Activated CD4-positive, alpha-beta T cell treated with anti-CD3 and anti-CD28 coated beads, Interleukin-2, amount 10 ng/mL, durations not matched to agents 7 days and 5 days (primary cell): ENCODE results near the gene HYI. TPM values are rescaled to one million over a fixed set of nuclear protein-coding genes. Genes with fewer than 3 reads are reported as not detected.
"Not testable (repeated sequence)": the region's sequence is repeated elsewhere in the genome, so short reads cannot be mapped to it uniquely, and the experiment has no call there.

Source experiments
- CTCF ChIA-PET: fragments of 350-600 bp; sonication (Branson Sonifier 250); formaldehyde crosslinking; loops from one replicate; lab custom pipeline; 2021; ENCODE audit warnings: antibody characterized with exemption; lab: Charles Lee
- POLR2A ChIA-PET: fragments of 350-600 bp; sonication (Branson Sonifier 250); formaldehyde crosslinking; loops from one replicate; lab custom pipeline; 2021; ENCODE audit warnings: antibody characterized with exemption; lab: Charles Lee
- DNase-seq: peaks from one replicate; pipeline ENCODE4 v3.0.0-alpha.2; 2020
- H3K27ac Mint-ChIP-seq: one replicate; pipeline ENCODE4 v1.8.0; 2021; ENCODE audit warnings: mild to moderate bottlenecking, moderate library complexity, mixed read lengths
- H3K27me3 Mint-ChIP-seq: one replicate; pipeline ENCODE4 v1.8.0; 2021; ENCODE audit warnings: mixed read lengths
- H3K36me3 Mint-ChIP-seq: one replicate; pipeline ENCODE4 v1.8.0; 2021; ENCODE audit warnings: low read depth, mixed read lengths
- H3K4me1 Mint-ChIP-seq: one replicate; pipeline ENCODE4 v1.8.0; 2021; ENCODE audit warnings: mixed read lengths
- H3K4me3 Mint-ChIP-seq: one replicate; pipeline ENCODE4 v1.8.0; 2021; ENCODE audit warnings: mild to moderate bottlenecking, moderate library complexity, mixed read lengths
- H3K9me3 Mint-ChIP-seq: one replicate; pipeline ENCODE4 v1.8.0; 2021; ENCODE audit warnings: mixed read lengths
- total RNA-seq, 2 experiments: library from RNA; stranded (reverse); gene quantifications; one replicate each; pipeline ENCODE4 v1.2.3, GENCODE V29; 2021

The HYI gene
- total RNA-seq, 2 experiments from 2014 or later: 20.6 to 25.8 TPM

DNA sequence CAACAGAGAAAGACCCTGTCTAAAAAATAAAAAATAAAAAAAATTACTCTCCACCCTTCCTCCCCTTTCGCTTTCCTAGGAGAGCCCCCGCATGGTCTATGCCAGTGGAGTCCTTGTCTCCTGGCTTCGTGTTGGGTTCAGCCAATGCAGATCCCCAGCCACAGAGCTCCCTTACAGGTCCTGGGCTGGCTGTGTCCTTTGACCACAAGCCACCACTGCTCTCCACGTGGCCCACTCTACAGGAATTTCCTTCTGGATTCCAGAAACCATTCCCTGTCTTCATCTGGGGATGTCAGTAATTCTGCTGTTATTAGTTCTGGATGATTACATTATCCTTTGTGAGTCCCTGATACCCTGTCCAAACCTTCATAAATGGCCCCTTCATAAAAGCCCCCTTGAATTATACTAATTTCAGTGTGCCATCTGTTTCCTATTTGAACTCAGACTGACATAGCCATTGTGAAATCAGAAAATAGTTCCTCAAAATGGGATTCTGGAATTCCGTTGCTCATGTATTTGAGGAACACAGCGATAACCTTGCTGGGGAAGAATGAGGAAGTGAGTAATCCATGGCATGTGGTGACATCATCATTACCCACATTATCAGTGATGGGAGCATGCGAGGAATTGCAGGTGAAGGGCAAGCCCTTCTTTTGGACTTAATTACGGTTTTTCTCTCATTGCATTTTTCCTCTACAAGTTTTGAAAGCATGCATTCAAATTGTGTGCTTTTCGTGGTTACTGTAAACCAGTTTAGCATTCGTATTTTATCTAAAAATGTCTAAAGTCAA lies 22.1 kb upstream of the HYI start:
- H3K4me1 Mint-ChIP-seq, H3K36me3 Mint-ChIP-seq, H3K4me3 Mint-ChIP-seq, CTCF ChIA-PET, H3K27ac Mint-ChIP-seq, DNase-seq, H3K9me3 Mint-ChIP-seq, POLR2A ChIA-PET: not testable (repeated sequence)
- H3K27me3 Mint-ChIP-seq: peaks cover 24% of the 10 kb centered on the region

DNA sequence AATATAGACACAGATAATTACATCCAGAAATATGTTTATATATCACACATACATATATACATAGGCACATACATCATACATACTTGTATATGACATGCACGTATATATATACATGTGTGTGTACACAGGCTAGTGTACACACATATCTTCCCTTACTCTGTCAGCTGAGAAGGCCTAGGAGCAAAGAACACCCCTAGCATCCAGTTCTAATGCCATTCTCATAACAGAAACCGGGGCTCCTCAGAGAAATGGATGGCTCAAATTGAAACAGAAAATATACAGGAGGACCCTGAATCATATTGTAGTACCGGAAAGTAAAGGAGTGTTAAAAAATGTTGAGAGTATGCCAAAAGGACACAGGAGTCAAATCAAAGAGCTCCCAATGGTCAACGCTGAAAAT lies 19.7 kb upstream of the HYI start:
- H3K4me3 Mint-ChIP-seq: no peak overlapping the region
- H3K27me3 Mint-ChIP-seq: peaks cover 15% of the 10 kb centered on the region
- CTCF ChIA-PET: no interaction called here
- DNase-seq: no peak
- no peaks in the 10 kb centered on the region for H3K4me1 Mint-ChIP-seq
- H3K27ac Mint-ChIP-seq: no peak overlapping the region
- no peaks in the 10 kb centered on the region for H3K36me3 Mint-ChIP-seq
- POLR2A ChIA-PET: no interaction called here
- H3K9me3 Mint-ChIP-seq: no peaks in the 10 kb centered on the region

DNA sequence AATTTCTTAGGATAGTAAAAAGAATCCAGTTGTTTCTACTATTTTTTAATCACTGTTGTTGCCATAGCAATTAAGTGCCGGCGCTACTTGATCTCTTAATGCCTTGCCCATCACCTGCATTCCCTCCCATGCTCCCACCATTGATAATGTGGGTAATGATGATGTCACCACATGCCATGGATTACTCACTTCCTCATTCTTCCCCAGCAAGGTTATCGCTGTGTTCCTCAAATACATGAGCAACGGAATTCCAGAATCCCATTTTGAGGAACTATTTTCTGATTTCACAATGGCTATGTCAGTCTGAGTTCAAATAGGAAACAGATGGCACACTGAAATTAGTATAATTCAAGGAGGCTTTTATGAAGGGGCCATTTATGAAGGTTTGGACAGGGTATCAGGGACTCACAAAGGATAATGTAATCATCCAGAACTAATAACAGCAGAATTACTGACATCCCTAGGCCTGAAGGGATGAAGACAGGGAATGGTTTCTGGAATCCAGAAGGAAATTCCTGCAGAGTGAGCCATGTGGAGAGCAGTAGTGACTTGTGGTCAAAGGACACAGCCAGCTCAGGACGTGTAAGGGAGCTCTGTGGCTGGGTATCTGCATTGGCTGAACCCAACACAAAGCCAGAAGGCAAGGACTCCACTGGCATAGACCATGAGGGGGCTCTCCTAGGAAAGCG lies 18.9 kb upstream of the HYI start:
- POLR2A ChIA-PET, H3K27ac Mint-ChIP-seq: not testable (repeated sequence)

DNA sequence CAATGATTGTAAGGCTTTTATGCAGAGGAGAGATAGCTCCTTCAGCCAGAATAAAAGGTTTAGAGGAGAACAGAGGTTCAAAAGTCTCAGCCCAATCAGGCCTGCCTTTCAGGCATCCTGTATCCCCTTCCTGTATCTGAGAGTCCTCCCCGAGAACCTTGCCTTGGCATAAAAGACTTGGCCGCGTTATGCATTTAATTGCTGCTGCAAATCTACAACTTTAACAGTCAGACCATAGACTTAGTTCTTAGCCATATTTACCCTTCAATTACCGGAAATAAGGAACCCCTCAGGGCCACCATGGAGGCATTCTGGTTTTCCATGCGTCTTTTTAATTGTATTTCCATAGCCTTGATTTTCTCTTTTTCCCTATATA lies 18.3 kb upstream of the HYI start:
- ChIA-PET POLR2A (no interaction called here), CTCF (interaction anchor here (0.5 kb wide), 1 partner anchor 785 kb away, joined by 3 read pairs; no protein-coding TSS in a partner anchor)
- Mint-ChIP-seq H3K4me3 (no peak overlapping the region), H3K36me3 (no peaks in the 10 kb centered on the region), H3K27ac (no peak overlapping the region), H3K9me3 (no peaks in the 10 kb centered on the region), H3K27me3 (peaks cover 9% of the 10 kb centered on the region), H3K4me1 (no peaks in the 10 kb centered on the region)
- DNase-seq: no peak

More for the DNA sequence above, 18.9 kb upstream of the HYI start:
- not testable (repeated sequence) for H3K4me1 Mint-ChIP-seq, H3K4me3 Mint-ChIP-seq, H3K9me3 Mint-ChIP-seq, DNase-seq, H3K36me3 Mint-ChIP-seq
- peaks cover 12% of the 10 kb centered on the region for H3K27me3 Mint-ChIP-seq
- CTCF ChIA-PET: interaction anchor here (0.5 kb wide), 1 partner anchor 786 kb away, joined by 3 read pairs; no protein-coding TSS in a partner anchor

DNA sequence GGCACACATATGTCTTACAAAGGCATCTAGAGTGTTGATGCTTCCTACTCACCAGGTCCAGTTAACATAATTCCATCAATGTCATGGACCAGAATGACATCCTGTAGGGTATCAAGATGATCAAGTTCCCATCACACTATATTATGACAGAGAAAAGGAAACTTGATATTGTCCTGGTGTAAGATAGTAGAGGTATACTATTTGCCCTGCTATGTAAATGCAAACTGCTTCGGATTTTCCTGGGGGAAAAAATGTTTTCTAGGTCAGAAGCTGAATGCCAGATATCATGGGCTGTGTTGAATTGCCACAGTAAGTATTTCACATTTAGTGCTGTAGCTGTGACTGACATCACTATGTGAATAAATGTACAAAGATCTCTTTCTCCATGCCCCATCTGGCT lies 16.2 kb upstream of the HYI start:
- H3K4me1 Mint-ChIP-seq: peaks cover 3% of the 10 kb centered on the region
- no peak for DNase-seq
- peaks cover 4% of the 10 kb centered on the region for H3K27me3 Mint-ChIP-seq
- no peak overlapping the region for H3K27ac Mint-ChIP-seq
- H3K9me3 Mint-ChIP-seq: no peaks in the 10 kb centered on the region
- no peak overlapping the region for H3K4me3 Mint-ChIP-seq
- ChIA-PET CTCF (no interaction called here), POLR2A (no interaction called here)
- H3K36me3 Mint-ChIP-seq: no peaks in the 10 kb centered on the region

DNA sequence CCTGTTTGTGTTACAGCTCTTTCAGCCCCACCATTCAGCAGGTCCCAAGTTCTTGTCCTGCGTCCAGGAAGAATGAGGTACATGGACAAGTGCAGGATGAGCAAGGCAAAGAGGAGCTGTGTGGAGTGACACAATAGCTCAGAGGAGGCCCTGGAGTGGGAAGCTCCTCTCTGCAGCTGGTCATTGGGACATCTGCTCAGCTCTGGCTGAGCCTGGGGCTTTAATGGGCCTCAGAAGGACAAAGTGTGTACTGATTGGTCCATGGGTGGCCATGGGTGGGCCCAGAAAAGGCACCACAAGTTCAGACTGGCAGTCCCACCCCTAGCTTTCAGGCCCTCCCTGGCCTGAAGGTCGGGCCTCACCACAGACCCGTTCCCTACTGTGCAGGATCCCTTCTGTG lies 14.7 kb upstream of the HYI start:
- H3K4me3 Mint-ChIP-seq: no peak overlapping the region
- CTCF ChIA-PET: interaction anchor here (1.6 kb wide), 1 partner anchor 12 kb away, joined by 3 read pairs; no protein-coding TSS in a partner anchor
- no peaks in the 10 kb centered on the region for H3K36me3 Mint-ChIP-seq
- no peak overlapping the region for H3K27ac Mint-ChIP-seq
- POLR2A ChIA-PET: no interaction called here
- no peak for DNase-seq
- H3K27me3 Mint-ChIP-seq: peaks cover 2% of the 10 kb centered on the region
- peaks cover 3% of the 10 kb centered on the region for H3K4me1 Mint-ChIP-seq
- H3K9me3 Mint-ChIP-seq: no peaks in the 10 kb centered on the region

DNA sequence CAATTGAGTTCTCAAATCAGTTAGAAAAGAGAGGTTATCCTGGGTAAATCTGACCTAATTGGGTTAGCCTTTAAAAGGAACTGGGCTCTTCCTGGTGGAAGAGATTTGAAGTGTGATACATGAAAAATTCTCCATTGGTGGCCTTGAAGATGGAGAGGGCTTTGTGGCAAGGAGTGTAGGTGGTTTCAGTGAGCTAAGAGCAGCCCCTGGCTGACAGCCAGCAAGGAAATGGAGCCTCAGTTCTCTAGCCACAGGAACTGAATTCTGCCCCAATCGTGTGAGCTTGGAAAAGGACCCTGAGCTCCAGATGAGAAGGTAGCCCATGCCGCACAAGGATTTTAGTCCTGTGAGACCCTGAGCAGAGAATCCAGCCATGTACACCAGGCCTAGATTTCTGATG lies 12.7 kb upstream of the HYI start:
- Mint-ChIP-seq H3K27ac (no peak overlapping the region), H3K36me3 (no peaks in the 10 kb centered on the region), H3K9me3 (no peaks in the 10 kb centered on the region), H3K4me3 (no peak overlapping the region), H3K27me3 (peaks cover 2% of the 10 kb centered on the region), H3K4me1 (peaks cover 3% of the 10 kb centered on the region)
- DNase-seq: no peak
- ChIA-PET POLR2A (no interaction called here), CTCF (interaction anchor here (1.6 kb wide), 1 partner anchor 12 kb away, joined by 5 read pairs; no protein-coding TSS in a partner anchor)

DNA sequence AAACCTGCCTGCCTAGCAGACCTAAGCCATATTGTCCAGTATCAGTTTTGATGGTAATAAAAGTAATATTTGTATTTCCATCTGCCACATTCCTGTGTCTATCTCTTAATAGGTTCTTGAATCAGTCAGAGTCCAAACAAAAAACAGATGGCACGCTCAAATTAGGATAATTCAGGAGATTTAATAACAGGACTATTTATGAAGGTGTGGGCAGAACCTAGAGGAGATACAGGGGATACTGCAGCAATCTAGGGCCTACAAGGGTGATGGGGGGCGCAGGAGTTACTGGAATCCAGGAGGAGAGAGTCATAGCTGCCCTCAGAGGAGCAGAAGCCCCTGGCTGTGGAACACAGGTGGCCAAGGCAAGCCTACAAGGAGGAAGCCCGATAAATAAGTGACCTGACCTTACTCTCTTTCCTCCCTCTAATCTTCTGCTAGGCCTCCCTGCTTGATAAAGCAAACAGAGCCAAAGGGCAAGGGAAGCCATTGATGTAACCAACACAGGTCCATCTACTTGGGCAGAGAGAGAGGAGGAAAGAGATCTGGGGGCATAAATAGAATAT lies 11.9 kb upstream of the HYI start:
- no peak for DNase-seq
- no peaks in the 10 kb centered on the region for H3K36me3 Mint-ChIP-seq
- CTCF ChIA-PET: interaction anchor here (1.1 kb wide), 1 partner anchor 11 kb away, joined by 3 read pairs; no protein-coding TSS in a partner anchor
- POLR2A ChIA-PET: no interaction called here
- peaks cover 3% of the 10 kb centered on the region for H3K4me1 Mint-ChIP-seq
- no peaks in the 10 kb centered on the region for H3K9me3 Mint-ChIP-seq
- no peak overlapping the region for H3K4me3 Mint-ChIP-seq
- no peak overlapping the region for H3K27ac Mint-ChIP-seq
- H3K27me3 Mint-ChIP-seq: peaks cover 5% of the 10 kb centered on the region

DNA sequence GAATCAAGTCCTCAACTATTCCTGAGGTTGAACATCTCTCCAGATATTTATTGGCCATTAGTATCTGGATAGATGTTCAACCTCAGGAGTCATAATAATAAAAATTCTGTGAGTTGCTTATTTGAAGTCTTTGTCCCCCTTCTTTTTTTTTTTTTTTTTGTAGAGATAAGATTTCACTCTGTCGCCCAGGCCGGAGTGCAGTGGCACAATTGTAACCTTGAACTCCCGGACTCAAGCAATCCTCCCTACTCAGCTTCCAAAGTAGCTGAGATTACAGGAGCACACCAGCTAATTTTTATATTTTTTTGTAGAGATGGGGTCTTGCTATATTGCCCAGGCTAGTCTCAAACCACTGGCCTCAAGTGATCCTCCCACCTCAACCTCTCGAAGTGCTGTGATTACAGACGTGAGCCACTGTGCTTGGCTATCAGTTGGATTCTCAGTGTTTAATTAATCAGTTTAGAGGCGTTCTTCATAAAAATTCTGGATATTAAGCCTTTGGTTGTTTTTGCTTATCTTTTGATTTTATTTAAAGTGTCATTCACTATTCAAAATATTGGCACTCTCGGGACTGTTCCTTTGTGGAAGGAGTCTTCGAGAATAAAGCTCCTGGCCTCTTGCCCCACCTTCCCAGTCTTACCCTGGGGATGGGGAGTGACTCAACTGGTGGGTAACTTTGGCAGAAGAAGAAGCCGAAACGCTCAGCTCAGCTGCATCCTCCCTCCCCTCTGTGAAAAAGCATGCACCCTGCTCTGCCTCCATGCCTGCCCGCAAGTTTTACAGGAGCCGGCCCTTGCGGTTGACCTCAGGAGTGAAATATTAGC lies 11.2 kb upstream of the HYI start:
- Mint-ChIP-seq H3K36me3 (no peaks in the 10 kb centered on the region), H3K4me1 (peaks cover 3% of the 10 kb centered on the region), H3K9me3 (no peaks in the 10 kb centered on the region), H3K27ac (no peak overlapping the region), H3K27me3 (peaks cover 7% of the 10 kb centered on the region), H3K4me3 (no peak overlapping the region)
- CTCF ChIA-PET: interaction anchor here (1.1 kb wide), 1 partner anchor 10 kb away, joined by 3 read pairs; no protein-coding TSS in a partner anchor
- POLR2A ChIA-PET: no interaction called here
- DNase-seq: no peak

DNA sequence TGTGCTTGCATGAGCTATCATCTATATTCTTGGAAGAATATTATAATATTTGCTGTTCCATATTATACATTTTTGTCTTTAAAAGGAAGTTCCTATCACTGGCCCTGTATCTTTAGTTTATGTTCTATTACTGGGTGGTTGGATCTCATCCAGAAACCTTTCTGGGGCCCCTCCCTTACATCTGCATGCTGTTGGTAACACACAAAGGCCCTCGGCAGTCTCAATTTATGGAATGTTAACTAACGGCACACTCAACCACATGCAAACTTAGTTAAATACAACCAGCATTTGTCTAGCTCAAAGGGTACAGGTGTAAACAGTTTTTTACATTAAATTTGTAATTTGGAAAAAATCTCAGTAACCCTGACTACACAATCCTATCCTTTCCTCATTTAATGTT lies 9.7 kb upstream of the HYI start:
- H3K4me1 Mint-ChIP-seq: peaks cover 3% of the 10 kb centered on the region
- CTCF ChIA-PET: no interaction called here
- H3K36me3 Mint-ChIP-seq: no peaks in the 10 kb centered on the region
- no peaks in the 10 kb centered on the region for H3K9me3 Mint-ChIP-seq
- peaks cover 19% of the 10 kb centered on the region for H3K27me3 Mint-ChIP-seq
- POLR2A ChIA-PET: no interaction called here
- no peak overlapping the region for H3K27ac Mint-ChIP-seq
- no peak for DNase-seq
- no peak overlapping the region for H3K4me3 Mint-ChIP-seq

DNA sequence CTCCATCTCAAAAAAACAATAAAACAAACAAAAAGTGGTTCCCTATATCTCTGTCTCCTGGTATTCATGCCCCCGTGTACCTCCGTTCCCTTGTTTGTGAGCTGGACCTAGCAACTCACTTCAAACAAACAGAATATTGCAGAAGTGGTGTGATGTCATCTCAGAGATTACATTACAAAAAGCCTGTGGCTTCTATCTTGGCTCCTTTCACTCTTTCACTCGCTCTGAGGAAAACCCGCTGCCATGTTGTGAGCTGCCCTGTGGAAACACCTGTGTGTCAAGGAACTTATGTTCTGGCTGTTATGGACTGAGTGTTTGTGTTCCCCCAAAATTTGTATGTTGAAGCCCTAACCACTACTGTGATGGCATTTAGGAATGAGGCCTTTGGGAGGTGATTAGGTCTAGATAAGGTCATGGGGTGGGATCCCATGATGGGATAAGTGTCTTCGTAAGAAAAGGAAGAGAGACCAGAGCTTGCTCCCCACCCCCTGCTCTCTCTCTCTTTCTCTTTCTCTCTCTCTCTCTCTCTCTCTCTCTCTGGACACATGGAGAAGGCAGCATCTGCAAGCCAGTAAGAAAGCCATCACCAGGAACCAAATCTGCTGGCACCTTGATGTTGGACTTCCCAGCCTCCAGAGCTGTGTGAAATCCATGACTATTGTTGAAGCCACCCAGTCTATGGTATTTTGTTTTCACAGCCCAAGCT lies 7.4 kb upstream of the HYI start:
- no peak overlapping the region for H3K4me3 Mint-ChIP-seq
- no peak overlapping the region for H3K27ac Mint-ChIP-seq
- H3K36me3 Mint-ChIP-seq: no peaks in the 10 kb centered on the region
- no peak for DNase-seq
- peaks cover 38% of the 10 kb centered on the region for H3K27me3 Mint-ChIP-seq
- ChIA-PET CTCF (interaction anchor here (0.7 to 1.4 kb wide), 3 partner anchors 10 to 13 kb away, joined by 3 to 5 read pairs (median 3); no protein-coding TSS in a partner anchor), POLR2A (no interaction called here)
- H3K9me3 Mint-ChIP-seq: no peaks in the 10 kb centered on the region
- no peaks in the 10 kb centered on the region for H3K4me1 Mint-ChIP-seq

DNA sequence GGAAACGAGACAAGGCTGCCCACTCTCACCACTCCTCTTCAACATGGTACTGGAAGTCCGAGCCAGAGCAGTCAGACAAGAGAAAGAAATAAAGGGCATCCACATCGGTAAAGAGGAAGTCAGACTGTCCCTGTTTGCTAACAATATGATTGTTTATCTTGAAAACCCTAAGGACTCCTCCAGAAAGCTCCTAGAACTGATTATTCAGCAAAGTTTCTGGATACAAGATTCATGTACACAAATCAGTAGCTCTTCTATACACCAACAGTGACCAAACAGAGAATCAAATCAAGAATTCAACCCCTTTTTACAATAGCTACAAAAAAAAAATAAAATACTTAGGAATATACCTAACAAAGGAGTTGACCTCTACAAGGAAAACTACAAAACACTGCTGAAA lies 4.6 kb upstream of the HYI start:
- H3K36me3 Mint-ChIP-seq, H3K27ac Mint-ChIP-seq, DNase-seq, CTCF ChIA-PET, H3K9me3 Mint-ChIP-seq, H3K4me3 Mint-ChIP-seq, POLR2A ChIA-PET: not testable (repeated sequence)
- Mint-ChIP-seq H3K27me3 (peaks cover 50% of the 10 kb centered on the region), H3K4me1 (peaks cover 14% of the 10 kb centered on the region)
